Heart left ventricle (tissue), 16 donors: Measurements from ENCODE around the gene FAM187B. TPM values are rescaled to one million over a fixed set of nuclear protein-coding genes. Genes with fewer than 3 reads are reported as not detected.
"Not testable (repeated sequence)": the region's sequence is repeated elsewhere in the genome, so short reads cannot be mapped to it uniquely, and the experiment has no call there.

Experiments used
- ATAC-seq, 4 donors: fragments of 200-7000 bp; cut with Tn5 transposase; one replicate each; pipeline ENCODE4 v1.9.1; 2020 to 2022; ENCODE audit warnings: moderate library complexity in 4 of 4, mild to moderate bottlenecking in 3 of 4, moderate number of reproducible peaks in 1 of 4
- DNase-seq, 5 donors: peaks; one replicate each; pipeline ENCODE4 v3.0.0-alpha.2; 2020
- H3K27ac ChIP-seq, 12 donors: fragments of 200-600 bp; sonication (generic) in 4 of 12; one replicate each; pipeline versions ENCODE4 v1.5.0 to v1.8.0; 2016 to 2022; ENCODE audit warnings: mild to moderate bottlenecking in 2 of 12
- H3K27me3 ChIP-seq, 9 donors: fragments of 200-600 bp; sonication (generic) in 2 of 9; one replicate each; pipeline versions ENCODE4 v1.5.1 to v1.8.0; 2016 to 2022; ENCODE audit warnings: mild to moderate bottlenecking in 3 of 9
- H3K36me3 ChIP-seq, 9 donors: fragments of 200-600 bp; sonication (generic) in 2 of 9; one replicate each; pipeline versions ENCODE4 v1.5.0 to v1.8.0; 2018 to 2022; ENCODE audit warnings: mild to moderate bottlenecking in 2 of 9
- H3K4me1 ChIP-seq, 12 donors: fragments of 200-600 bp; sonication (generic) in 4 of 12; one replicate each; pipeline versions ENCODE4 v1.5.0 to v1.8.0; 2016 to 2022; ENCODE audit warnings: mild to moderate bottlenecking in 3 of 12
- H3K4me3 ChIP-seq, 12 donors: fragments of 200-600 bp; sonication (generic) in 4 of 12; one replicate each; pipeline versions ENCODE4 v1.5.0 to v1.8.0; 2017 to 2022; ENCODE audit warnings: mild to moderate bottlenecking in 9 of 12, moderate library complexity in 4 of 12
- H3K9me3 ChIP-seq, 12 donors: fragments of 200-600 bp; sonication (generic) in 4 of 12; one replicate each; pipeline versions ENCODE4 v1.5.0 to v1.8.0; 2016 to 2022; ENCODE audit warnings: mild to moderate bottlenecking in 1 of 12
- CTCF ChIP-seq, 12 donors: fragments of 200-600 bp; sonication (generic) in 4 of 12; IDR thresholded peaks; one replicate each; pipeline versions ENCODE4 v1.5.0 to v1.8.0; 2018 to 2022; ENCODE audit warnings: antibody characterized with exemption in 12 of 12, mild to moderate bottlenecking in 5 of 12
- POLR2A ChIP-seq, 2 donors: fragments of 450-650 bp; IDR thresholded peaks; one replicate each; pipeline ENCODE4 v1.6.1; 2017; ENCODE audit warnings: antibody characterized with exemption in 2 of 2, mild to moderate bottlenecking in 2 of 2, moderate library complexity in 2 of 2
- WGBS, 4 donors: extraction: QIAGEN DNeasy Blood & Tissue Kit in 2 of 4; methylation state at CpG; one replicate each; pipeline versions ENCODE4 v1.1.5 to v1.1.7; 2013 to 2018; 5-methylcytosine and 5-hydroxymethylcytosine counted together
- intact Hi-C, 10 donors: fragments of 100-400 bp; cut with DNase I; formaldehyde crosslinking; loops; one replicate each; pipeline versions ENCODE4 v1.11.1 to v1.14.2; 2022
- polyA plus RNA-seq, 2 donors: library from polyadenylated mRNA; stranded (reverse); fragments of 200-250 nt; gene quantifications; one replicate each; pipeline ENCODE4 v1.2.3, GENCODE V29; 2013
- total RNA-seq, 9 donors: library from RNA; depleted of rRNA in 2 of 9; stranded (reverse); fragments of >200 nt in 2 of 9; fragmentation: NEBNext Ultra II Directional in 3 of 9; extraction: Animal tissue kit (Norgen Biotek cat#: 25700) in 3 of 9; gene quantifications; one replicate each; pipeline versions ENCODE4 v1.1.0 to v1.2.4, GENCODE V29; 2016 to 2023
- donor health status: ischemic (EF 13 %, LVEDD 7.1; RV severe dilation, severe dysfunction).
- donor health status: healthy with polysubstance abuse.
- donor health status: DM: no; HTN: yes; CAD: no.
- donor health status: DM: no; HTN: no; CAD: no.
- donor health status: ischemic (EF 25% LVEDD 6.9; RV normal size, moderate dysfunction).
- donor health status: ischemic (EF 25% LVEDD 5.7; RV mildly dilated, moderate dysfunction).
- donor health status: healthy.
- donor health status: DM: yes; HTN: yes; CAD: no.
- donor health status: ischemic (EF 35%, LVEDD 5.7; RV mildly dilated, moderate dysfunction).
- donor health status: nonischemic (EF 11% LVEDD 7.7; RV severe dilation, severe dysfunction).
- donor health status: DM: yes; HTN: yes; CAD: no.
- donor health status: PGD.
- donor health status: ischemic (EF 29% LVEDD 5.4; RV normal size, mild dysfunction).
- donor health status: nonischemic (EF 23%, LVEDD 6.1; RV moderate dilation, normal function).

The FAM187B gene
- total and polyA plus RNA-seq, 11 donors: 0.06 TPM; not detected in 10

- TF ChIP-seq CTCF (IDR thresholded peaks at IDR 0.05) (no peak), POLR2A (IDR thresholded peaks at IDR 0.05) (no peak)
- WGBS, 4 donors: 89 to 92% (median 91%) methylated on average over 4 of the region's 4 CpGs
- H3K27me3 ChIP-seq: peaks cover 0 to 3% (median 0%) of the 10 kb centered on the region in 9 donors
- peaks cover 0 to 42% (median 0%) of the 10 kb centered on the region in 12 donors for H3K4me1 ChIP-seq
- peaks cover 0 to under 1% (median 0%) of the 10 kb centered on the region in 12 donors for H3K9me3 ChIP-seq
- intact Hi-C loops: no loop called here
- no peak overlapping the region for H3K27ac ChIP-seq
- no peak overlapping the region for H3K4me3 ChIP-seq
- H3K36me3 ChIP-seq: no peaks in the 10 kb centered on the region
- ATAC-seq (no peak), DNase-seq (no peak)
Measured at GRCh38 chr19:35202722-35203688, 25.5 kb downstream of the FAM187B start.

- no peaks in the 10 kb centered on the region for H3K9me3 ChIP-seq
- no peaks in the 10 kb centered on the region for H3K36me3 ChIP-seq
- no peak overlapping the region for H3K27ac ChIP-seq
- WGBS, 4 donors: 62 to 76% (median 69%) methylated on average over 2 of the region's 2 CpGs
- DNase-seq (no peak), ATAC-seq (no peak)
- H3K27me3 ChIP-seq: peaks cover 0 to 3% (median 0%) of the 10 kb centered on the region in 9 donors
- H3K4me3 ChIP-seq: no peak overlapping the region
- peaks cover 0 to 8% (median 0%) of the 10 kb centered on the region in 12 donors for H3K4me1 ChIP-seq
- no peak for TF ChIP-seq POLR2A (IDR thresholded peaks at IDR 0.05)
- no peak for TF ChIP-seq CTCF (IDR thresholded peaks at IDR 0.05)
- intact Hi-C loops: no loop called here
Measured at GRCh38 chr19:35199481-35199880, 29.1 kb downstream of the FAM187B start.

- H3K9me3 ChIP-seq, DNase-seq, H3K27me3 ChIP-seq, H3K4me3 ChIP-seq, H3K36me3 ChIP-seq, intact Hi-C loops, H3K4me1 ChIP-seq, H3K27ac ChIP-seq, ATAC-seq: not testable (repeated sequence)
- 80 to 96% (median 85%) methylated on average over 6 of the region's 6 CpGs for WGBS, 4 donors
Measured at GRCh38 chr19:35196861-35197260, 31.7 kb downstream of the FAM187B start.

GRCh38 chr19:35195830-35196229 is 32.7 kb downstream of the FAM187B start:
- 58 to 75% (median 68%) methylated on average over 2 of the region's 2 CpGs for WGBS, 4 donors
- ATAC-seq (no peak), DNase-seq (no peak)
- Histone ChIP-seq H3K36me3 (no peaks in the 10 kb centered on the region), H3K27ac (no peak overlapping the region), H3K27me3 (no peaks in the 10 kb centered on the region), H3K4me1 (no peaks in the 10 kb centered on the region), H3K9me3 (peaks cover 0 to 11% (median 0%) of the 10 kb centered on the region in 12 donors), H3K4me3 (no peak overlapping the region)
- no peak for TF ChIP-seq CTCF (IDR thresholded peaks at IDR 0.05)
- no peak for TF ChIP-seq POLR2A (IDR thresholded peaks at IDR 0.05)
- intact Hi-C loops: no loop called here
